COLO668 (cell line): Measurements from ENCODE around the gene OSBPL3.

ENCODE experiments used
- DNase-seq: peaks from one replicate; lab custom pipeline; 2025; ENCODE audit not compliant: unreplicated experiment; lab: John Stamatoyannopoulos, UW

The OSBPL3 gene

GRCh38 chr7:24777806-24778205, 202.2 kb downstream of the OSBPL3 start:
- DNase-seq, result no peak

DNA sequence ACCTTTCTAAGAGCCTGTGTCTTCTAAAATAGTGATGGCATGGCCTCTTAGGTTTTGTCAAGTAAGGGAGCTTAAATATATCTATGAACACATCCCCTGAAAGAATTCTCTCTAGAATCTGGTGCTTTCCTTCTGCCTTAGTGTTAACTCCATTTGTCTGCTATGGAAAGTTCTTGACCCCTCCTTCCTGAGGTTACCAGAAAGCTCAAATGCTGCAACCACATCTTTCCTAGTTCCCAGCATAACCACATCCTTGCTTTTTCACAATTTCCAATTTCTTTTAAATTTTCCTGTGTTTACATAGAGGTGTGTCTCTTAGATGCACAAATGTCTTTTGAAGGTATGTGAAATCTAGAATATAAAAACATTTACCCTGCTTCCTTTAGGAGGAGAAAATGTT, 206.3 kb downstream of the OSBPL3 start:
- DNase-seq, result no peak

- DNase-seq, result no peak
Observed at GRCh38 chr7:24769851-24770250, 210.1 kb downstream of the OSBPL3 start.

DNA sequence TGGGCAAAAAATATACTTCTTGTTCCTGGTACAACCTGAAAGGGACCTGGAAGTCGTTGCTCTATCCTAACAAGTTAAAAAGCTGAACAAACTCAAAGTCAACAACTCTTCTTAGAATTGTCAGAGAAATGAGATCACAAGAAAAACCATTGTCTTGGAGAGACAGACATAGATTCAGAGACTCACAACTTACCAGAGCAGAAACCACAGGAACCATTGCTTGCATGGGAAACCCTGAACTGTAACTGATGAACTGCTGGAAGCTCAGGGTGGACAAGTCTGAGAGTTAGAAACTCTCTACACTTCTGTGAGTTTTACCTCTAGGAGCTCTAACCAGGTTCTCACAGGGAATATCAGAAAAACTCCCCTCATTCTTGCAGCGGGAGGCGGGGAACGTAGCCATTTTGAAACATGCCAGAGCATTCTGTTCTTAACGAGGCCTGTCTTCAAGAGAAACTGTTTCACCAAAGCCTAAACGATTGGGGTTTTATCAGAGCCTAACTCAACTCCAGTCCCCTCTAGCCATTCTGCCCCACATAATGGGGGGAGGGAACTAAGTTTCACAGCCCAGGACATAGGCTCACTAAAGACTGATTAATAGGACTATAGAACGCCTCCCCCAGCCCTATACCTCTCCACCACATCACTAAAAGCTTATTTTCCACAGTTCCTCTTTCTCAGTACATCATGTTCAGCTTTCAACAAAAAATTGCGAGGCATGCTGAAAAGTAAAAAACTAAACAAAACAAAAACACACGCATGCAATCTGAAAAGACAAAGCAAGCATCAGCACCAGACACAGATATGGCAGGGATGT, 210.8 kb downstream of the OSBPL3 start:
- DNase-seq, result no peak

GRCh38 chr7:24767878-24768569, 212.0 kb downstream of the OSBPL3 start:
- DNase-seq, result no peak

GRCh38 chr7:24764972-24765744, 214.8 kb downstream of the OSBPL3 start:
- no peak for DNase-seq

GRCh38 chr7:24764011-24764410, 216.0 kb downstream of the OSBPL3 start:
- DNase-seq, result no peak

GRCh38 chr7:24763303-24763901, 216.6 kb downstream of the OSBPL3 start:
- no peak for DNase-seq

GRCh38 chr7:24762771-24763170, 217.2 kb downstream of the OSBPL3 start:
- no peak for DNase-seq

DNA sequence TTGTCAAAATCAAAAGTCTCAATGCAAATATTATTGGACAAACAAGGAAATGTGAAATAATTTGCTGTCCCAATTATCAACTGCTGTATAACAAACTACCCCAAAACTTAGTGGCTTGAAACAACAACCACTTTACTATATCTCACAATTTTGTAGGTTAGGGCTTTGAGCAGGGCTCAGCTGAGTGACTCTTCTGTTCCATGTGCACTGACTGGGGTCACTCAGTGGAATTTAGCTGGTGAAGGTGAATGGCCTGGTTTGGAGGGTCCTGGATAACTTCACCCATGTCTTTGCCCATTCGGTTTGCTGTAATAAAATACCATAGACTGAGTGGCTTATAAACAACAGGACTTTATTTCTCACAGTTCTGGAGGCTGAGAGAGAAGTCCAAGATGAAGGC, 219.0 kb downstream of the OSBPL3 start:
- no peak for DNase-seq

- peak; percentile 74 for DNase-seq
Observed at GRCh38 chr7:24757353-24758275, 222.4 kb downstream of the OSBPL3 start, which contains the start of gene GSDME. TSS of gene GSDME (minus strand) at chr7:24757464. CDS start at chr7:24749774, 7,690 bp downstream.

GRCh38 chr7:24756545-24757352, 223.2 kb downstream of the OSBPL3 start:
- DNase-seq, result peak; percentile 74

- no peak for DNase-seq
Observed at GRCh38 chr7:24755541-24756407, 224.2 kb downstream of the OSBPL3 start.

DNA sequence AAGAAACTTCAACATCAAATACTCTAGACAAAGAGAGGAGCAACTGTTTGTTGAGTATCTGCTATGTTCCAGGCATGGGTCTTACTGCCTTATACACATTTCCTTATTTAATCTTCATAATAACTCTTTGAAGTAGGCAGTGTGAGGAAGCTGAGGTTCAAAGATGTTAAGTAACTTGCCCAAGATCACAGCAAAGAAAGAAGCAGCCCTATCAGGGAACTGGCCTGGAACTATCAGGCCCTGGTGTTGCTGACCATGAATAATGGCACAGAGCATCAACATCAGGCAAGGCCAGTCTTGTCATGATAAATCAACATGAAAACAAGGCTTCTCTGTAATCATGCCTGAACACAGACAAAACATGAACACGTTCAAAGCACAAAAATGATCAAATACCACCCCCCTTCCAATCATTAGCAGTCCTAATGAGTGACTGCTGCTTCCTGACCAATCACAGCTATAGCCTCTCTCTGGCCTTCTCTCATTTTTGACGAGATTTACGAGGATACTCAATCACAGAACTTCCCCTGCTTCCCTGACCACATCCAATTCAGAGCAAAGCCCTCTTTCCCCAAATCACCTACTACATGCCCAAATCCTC, 225.0 kb downstream of the OSBPL3 start:
- DNase-seq, result no peak

DNA sequence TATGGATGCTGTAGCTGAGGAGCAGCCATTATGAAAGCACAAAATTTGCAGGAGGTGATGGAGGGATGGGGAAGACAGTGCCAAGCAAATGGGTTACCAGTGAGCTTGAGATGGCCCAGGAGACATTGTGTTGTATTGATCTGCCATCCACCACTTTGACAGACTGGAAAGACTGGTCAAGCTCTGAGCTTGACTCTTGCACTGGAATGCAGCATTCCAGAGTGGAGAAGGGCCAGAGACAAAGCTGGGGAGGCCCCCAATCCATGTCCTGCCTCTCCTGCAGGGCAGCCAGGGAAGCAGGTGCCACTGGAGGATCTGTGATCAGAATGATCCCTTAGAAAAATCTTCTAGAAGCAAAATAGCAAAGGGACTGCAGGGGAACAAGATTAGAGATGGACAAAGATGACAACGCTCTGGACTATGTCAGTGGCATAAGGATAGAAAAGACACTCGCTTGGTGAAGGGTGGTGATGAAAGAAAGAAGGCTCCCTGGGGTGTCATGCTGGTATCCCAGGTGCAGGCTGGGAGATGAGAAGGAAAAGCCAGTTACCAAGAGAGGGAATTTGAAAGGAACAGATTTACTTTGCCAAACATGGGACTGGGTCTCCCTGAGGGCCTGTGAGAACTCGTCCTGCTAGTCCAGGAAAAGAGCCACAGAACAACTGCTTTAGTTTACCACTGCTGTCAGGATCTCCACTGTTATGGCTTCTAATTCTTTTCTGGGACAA, 227.7 kb downstream of the OSBPL3 start:
- DNase-seq, result no peak

DNA sequence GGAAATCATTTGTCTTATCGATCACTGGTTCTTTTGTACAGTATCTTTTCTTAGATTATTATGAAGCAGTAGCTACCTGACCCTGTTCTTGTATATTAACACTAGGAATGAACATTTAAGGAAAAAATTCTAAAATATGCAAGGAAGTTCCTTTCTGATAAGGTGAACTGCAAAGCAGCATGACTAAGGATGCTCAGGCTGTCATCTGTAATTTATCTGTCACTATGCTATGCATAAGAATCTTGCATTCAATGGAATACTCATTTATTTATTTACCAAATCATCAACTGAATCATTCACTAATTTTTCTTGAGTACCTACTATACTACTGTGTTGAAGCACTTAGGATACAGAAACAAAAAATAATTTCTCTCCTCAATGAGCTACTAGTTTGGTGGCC, 228.5 kb downstream of the OSBPL3 start:
- DNase-seq, result no peak

GRCh38 chr7:24750441-24751055, 229.4 kb downstream of the OSBPL3 start:
- no peak for DNase-seq
